Measurements from ENCODE around the gene ATG4C. TPM values are rescaled to one million over a fixed set of nuclear protein-coding genes. Genes with fewer than 3 reads are reported as not detected.
A peak's percentile ranks its signal among the peaks of the same experiment; 100 is the strongest.

ATG4C gene
- total and polyA plus RNA-seq, 2 experiments from 2014 or later: 7.2 to 10.6 TPM

DNA sequence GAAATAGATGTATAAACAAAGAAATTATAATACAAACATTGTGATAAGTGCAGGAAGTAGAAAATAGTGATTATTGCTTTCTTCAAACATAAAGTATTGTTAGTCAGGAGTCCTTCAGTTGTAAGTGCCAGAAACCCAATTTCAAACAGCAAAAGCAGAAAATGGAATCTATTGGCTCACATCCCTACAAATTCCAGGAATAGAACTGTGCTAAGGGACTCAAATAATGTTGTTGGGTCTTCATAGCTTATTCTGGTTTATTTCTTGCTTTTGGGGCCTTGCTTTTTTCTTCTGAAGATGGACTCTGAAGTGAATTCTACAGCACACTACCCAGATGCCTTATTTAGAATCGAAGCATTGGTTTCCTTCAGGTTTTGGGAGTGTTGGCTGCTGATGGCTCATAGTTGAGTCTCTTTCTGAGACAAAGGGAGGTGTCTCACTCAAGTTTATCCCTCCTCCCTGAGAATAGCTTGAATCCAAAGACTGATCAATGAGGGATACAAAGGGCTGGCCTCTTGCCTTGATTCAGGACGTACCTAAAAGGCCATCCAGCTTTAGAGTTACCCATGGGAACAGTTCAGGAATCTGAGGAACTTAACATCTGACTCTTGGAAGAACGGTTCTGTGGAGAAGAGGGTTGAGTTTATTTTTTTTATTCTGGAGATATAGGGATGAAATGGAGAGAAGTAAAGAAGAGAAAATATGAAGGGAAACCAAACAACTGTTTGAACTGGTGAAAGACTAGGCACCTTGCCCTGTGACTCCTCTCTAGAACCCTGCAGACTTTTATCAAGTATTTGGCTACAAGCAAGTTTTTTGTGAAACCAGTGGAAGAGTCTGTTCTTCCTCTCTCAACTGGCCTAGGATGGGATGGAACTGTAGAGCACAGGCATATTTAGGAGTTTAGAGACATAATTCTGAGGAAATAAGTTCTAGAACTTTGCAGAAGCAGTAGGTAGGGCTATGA is 39.0 kb upstream of the ATG4C start:
- H3K27me3 ChIP-seq: no peaks in the 10 kb centered on the region
- H3K9me3 ChIP-seq (ENCODE audit: low read depth): no peaks in the 10 kb centered on the region
- no peaks in the 10 kb centered on the region for H3K4me1 ChIP-seq (ENCODE audit: insufficient read depth)
- no peak overlapping the region for H3K27ac ChIP-seq
- H4K20me1 ChIP-seq (ENCODE audit: insufficient read depth, poor library complexity, severe bottlenecking): no peaks in the 10 kb centered on the region
- H2AFZ ChIP-seq: no peak overlapping the region
- H3K79me2 ChIP-seq: no peaks in the 10 kb centered on the region
- no peak overlapping the region for H3K4me3 ChIP-seq
- WGBS (ENCODE audit: low lambda C conversion rate, missing lambda C conversion rate): 62% methylated on average over 3 of the region's 3 CpGs
- TF ChIP-seq EZH2phosphoT487 (IDR thresholded peaks at IDR 0.05; ENCODE audit: low read depth, severe bottlenecking, unreplicated experiment) (no peak), EZH2 (IDR thresholded peaks at IDR 0.05; ENCODE audit: borderline replicate concordance) (no peak)
- TF ChIP-seq, protein P1, sequence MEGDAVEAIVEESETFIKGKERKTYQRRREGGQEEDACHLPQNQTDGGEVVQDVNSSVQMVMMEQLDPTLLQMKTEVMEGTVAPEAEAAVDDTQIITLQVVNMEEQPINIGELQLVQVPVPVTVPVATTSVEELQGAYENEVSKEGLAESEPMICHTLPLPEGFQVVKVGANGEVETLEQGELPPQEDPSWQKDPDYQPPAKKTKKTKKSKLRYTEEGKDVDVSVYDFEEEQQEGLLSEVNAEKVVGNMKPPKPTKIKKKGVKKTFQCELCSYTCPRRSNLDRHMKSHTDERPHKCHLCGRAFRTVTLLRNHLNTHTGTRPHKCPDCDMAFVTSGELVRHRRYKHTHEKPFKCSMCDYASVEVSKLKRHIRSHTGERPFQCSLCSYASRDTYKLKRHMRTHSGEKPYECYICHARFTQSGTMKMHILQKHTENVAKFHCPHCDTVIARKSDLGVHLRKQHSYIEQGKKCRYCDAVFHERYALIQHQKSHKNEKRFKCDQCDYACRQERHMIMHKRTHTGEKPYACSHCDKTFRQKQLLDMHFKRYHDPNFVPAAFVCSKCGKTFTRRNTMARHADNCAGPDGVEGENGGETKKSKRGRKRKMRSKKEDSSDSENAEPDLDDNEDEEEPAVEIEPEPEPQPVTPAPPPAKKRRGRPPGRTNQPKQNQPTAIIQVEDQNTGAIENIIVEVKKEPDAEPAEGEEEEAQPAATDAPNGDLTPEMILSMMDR (IDR thresholded peaks at IDR 0.05; ENCODE audit: poor library complexity): no peak
- H3K9me2 ChIP-seq (replicated peaks; ENCODE audit: insufficient read depth): no peaks in the 10 kb centered on the region
- no peak for DNase-seq (ENCODE audit: low spot score)
- no peak overlapping the region for H3K4me2 ChIP-seq
- no peaks in the 10 kb centered on the region for H3K36me3 ChIP-seq (replicated peaks; ENCODE audit: insufficient read depth, low read depth)

DNA sequence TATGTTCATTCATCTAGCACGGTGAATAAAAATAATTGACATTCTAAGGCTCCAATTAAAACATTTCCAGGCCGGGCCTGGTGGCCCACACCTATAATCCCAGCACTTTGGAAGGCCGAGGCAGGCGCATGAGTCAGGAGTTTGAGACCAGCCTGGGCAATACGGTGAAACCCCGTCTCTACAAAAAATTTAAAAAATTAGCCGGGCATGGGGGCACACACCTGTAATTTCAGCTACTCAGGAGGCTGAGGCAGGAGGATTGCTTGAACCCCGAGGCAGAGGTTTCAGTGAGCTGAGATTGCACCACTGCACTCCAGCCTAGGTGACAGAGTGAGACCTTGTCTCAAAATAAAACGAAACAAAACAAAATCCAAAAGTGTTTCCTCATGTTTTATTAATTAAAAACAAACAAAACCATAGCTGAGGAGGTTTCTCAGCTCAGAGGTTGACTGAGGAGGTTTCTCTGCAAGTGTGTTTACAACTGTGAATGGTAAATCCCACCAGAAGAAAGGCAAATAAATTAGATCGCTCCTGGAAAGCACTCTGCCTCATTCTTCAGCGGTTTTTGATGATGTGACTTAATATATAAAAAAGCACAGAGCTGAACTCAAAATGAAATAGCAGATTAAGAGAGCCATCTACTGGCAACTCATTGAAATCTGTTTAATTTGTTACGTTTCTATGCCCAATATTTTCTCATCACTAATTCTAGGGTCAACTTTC is 37.7 kb upstream of the ATG4C start:
- H3K79me2 ChIP-seq: no peaks in the 10 kb centered on the region
- H3K36me3 ChIP-seq (replicated peaks; ENCODE audit: insufficient read depth, low read depth): no peaks in the 10 kb centered on the region
- H3K27me3 ChIP-seq: no peaks in the 10 kb centered on the region
- no peaks in the 10 kb centered on the region for H3K9me2 ChIP-seq (replicated peaks; ENCODE audit: insufficient read depth)
- no peaks in the 10 kb centered on the region for H3K4me1 ChIP-seq (ENCODE audit: insufficient read depth)
- DNase-seq (ENCODE audit: low spot score): peak; percentile 50
- no peak overlapping the region for H3K4me3 ChIP-seq
- H4K20me1 ChIP-seq (ENCODE audit: insufficient read depth, poor library complexity, severe bottlenecking): no peaks in the 10 kb centered on the region
- no peak for TF ChIP-seq EZH2 (IDR thresholded peaks at IDR 0.05; ENCODE audit: borderline replicate concordance)
- TF ChIP-seq, protein P1 (IDR thresholded peaks at IDR 0.05; ENCODE audit: poor library complexity): peak; percentile 81
- H2AFZ ChIP-seq: peak overlapping the region; percentile 12
- 70% methylated on average over 12 of the region's 12 CpGs for WGBS (ENCODE audit: low lambda C conversion rate, missing lambda C conversion rate)
- H3K27ac ChIP-seq: no peak overlapping the region
- no peaks in the 10 kb centered on the region for H3K9me3 ChIP-seq (ENCODE audit: low read depth)
- peak overlapping the region; percentile 38 for H3K4me2 ChIP-seq

DNA sequence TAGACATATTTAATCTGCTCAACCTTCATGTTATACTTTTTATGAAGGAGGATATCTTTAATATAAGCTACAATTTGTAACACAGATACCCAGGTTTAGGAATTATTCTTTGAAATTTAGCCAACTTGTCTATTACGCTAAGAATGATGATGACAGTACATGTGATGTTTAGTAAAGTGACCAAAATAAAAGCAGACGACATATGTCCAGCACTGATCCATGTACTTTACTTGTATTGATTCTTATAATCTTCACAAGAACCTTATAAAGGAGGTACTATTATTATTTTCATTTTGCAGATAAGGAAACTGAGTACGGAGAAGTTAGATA is 37.2 kb upstream of the ATG4C start:
- 73% methylated on average over 3 of the region's 3 CpGs for WGBS (ENCODE audit: low lambda C conversion rate, missing lambda C conversion rate)
- no peak overlapping the region for H3K4me3 ChIP-seq
- no peaks in the 10 kb centered on the region for H3K27me3 ChIP-seq
- H3K4me2 ChIP-seq: no peak overlapping the region
- no peaks in the 10 kb centered on the region for H3K9me3 ChIP-seq (ENCODE audit: low read depth)
- no peak overlapping the region for H3K27ac ChIP-seq
- no peak overlapping the region for H2AFZ ChIP-seq
- no peaks in the 10 kb centered on the region for H3K9me2 ChIP-seq (replicated peaks; ENCODE audit: insufficient read depth)
- no peaks in the 10 kb centered on the region for H3K79me2 ChIP-seq
- H3K4me1 ChIP-seq (ENCODE audit: insufficient read depth): no peaks in the 10 kb centered on the region
- no peaks in the 10 kb centered on the region for H3K36me3 ChIP-seq (replicated peaks; ENCODE audit: insufficient read depth, low read depth)
- TF ChIP-seq EZH2phosphoT487 (IDR thresholded peaks at IDR 0.05; ENCODE audit: low read depth, severe bottlenecking, unreplicated experiment): no peak
- no peak for TF ChIP-seq EZH2 (IDR thresholded peaks at IDR 0.05; ENCODE audit: borderline replicate concordance)
- TF ChIP-seq, protein P1 (IDR thresholded peaks at IDR 0.05; ENCODE audit: poor library complexity): no peak
- DNase-seq (ENCODE audit: low spot score): no peak
- H4K20me1 ChIP-seq (ENCODE audit: insufficient read depth, poor library complexity, severe bottlenecking): no peaks in the 10 kb centered on the region
